Esophagus muscularis mucosa (tissue), 4 donors: ENCODE data around the gene ADGRG1. TPM values are rescaled to one million over a fixed set of nuclear protein-coding genes. Genes with fewer than 3 reads are reported as not detected.
A peak's percentile ranks its signal among the peaks of the same experiment; 100 is the strongest.

Experiments used
- DNase-seq: peaks from one replicate; pipeline ENCODE4 v3.0.0-alpha.2; 2017; ENCODE audit errors: extremely low spot score
- H3K27ac ChIP-seq, 4 donors: fragments of 200-600 bp; sonication (generic); replicated peaks in 1 of 4; 1 replicate in 3 of 4; 2 replicates in 1 of 4; pipeline ENCODE4 v1.5.1; 2016 to 2019; ENCODE audit warnings: mild to moderate bottlenecking in 1 of 4
- H3K27me3 ChIP-seq, 4 donors: fragments of 200-600 bp; sonication (generic); one replicate each; pipeline versions ENCODE4 v1.5.1 to v1.6.0; 2016 to 2019
- H3K36me3 ChIP-seq, 4 donors: fragments of 200-600 bp; sonication (generic); one replicate each; pipeline ENCODE4 v1.5.1; 2016 to 2019
- H3K4me1 ChIP-seq, 4 donors: fragments of 200-600 bp; sonication (generic); one replicate each; pipeline ENCODE4 v1.5.1; 2016 to 2019
- H3K4me3 ChIP-seq, 4 donors: fragments of 200-600 bp; sonication (generic); 1 replicate in 2 of 4; 2 replicates in 2 of 4; pipeline ENCODE4 v1.5.1; 2016 to 2019; ENCODE audit warnings: mild to moderate bottlenecking in 4 of 4, moderate library complexity in 1 of 4
- H3K9me3 ChIP-seq, 4 donors: fragments of 200-600 bp; sonication (generic); 1 replicate in 3 of 4; 2 replicates in 1 of 4; pipeline ENCODE4 v1.5.1; 2016 to 2019
- CTCF ChIP-seq, 3 experiments: fragments of 200-600 bp in 2 of 3; fragments of 450-650 bp in 1 of 3; sonication (generic) in 2 of 3; IDR thresholded peaks; one replicate each; pipeline ENCODE4 v1.5.1; 2017 to 2019; ENCODE audit warnings: antibody characterized with exemption in 3 of 3, mild to moderate bottlenecking in 2 of 3, moderate library complexity in 1 of 3
- EP300 ChIP-seq: sonication (generic); formaldehyde crosslinking; IDR thresholded peaks from one replicate; pipeline ENCODE4 v1.6.1; 2017; ENCODE audit warnings: antibody characterized with exemption
- POLR2A ChIP-seq: fragments of 450-650 bp; IDR thresholded peaks from one replicate; pipeline ENCODE4 v1.6.1; 2017; ENCODE audit warnings: antibody characterized with exemption, moderate library complexity, mild to moderate bottlenecking, low read depth
- POLR2AphosphoS5 ChIP-seq, 2 donors: sonication (generic); formaldehyde crosslinking; IDR thresholded peaks; one replicate each; pipeline ENCODE4 v1.6.1; 2017; ENCODE audit warnings: antibody characterized with exemption in 2 of 2
- WGBS: methylation state at CpG from one replicate; pipeline ENCODE4 v1.1.5; 2018; 5-methylcytosine and 5-hydroxymethylcytosine counted together
- intact Hi-C: fragments of 100-400 bp; cut with DNase I; formaldehyde crosslinking; loops from one replicate; pipeline ENCODE4 v1.15.1; 2023
- total RNA-seq, 4 donors: library from RNA; depleted of rRNA; stranded (reverse); fragments of >200 nt; gene quantifications; one replicate each; pipeline versions ENCODE4 v1.1.0 to v1.2.1, GENCODE V29; 2016

The ADGRG1 gene
- total RNA-seq, 4 donors from 2014 or later = 17.4 to 21.4 (median 19.1) TPM

GRCh38 chr16:57632568-57632967 is 4.1 kb downstream of the ADGRG1 start:
- Histone ChIP-seq H3K27ac (peak overlapping the region in 2 of 4 donors; percentile 15 to 20), H3K4me1 (peaks cover 48 to 65% (median 56%) of the 10 kb centered on the region in 4 donors), H3K4me3 (peak overlapping the region in 1 of 4 donors; percentile 18), H3K27me3 (peaks cover 0 to 77% (median 0%) of the 10 kb centered on the region in 4 donors), H3K36me3 (no peaks in the 10 kb centered on the region), H3K9me3 (no peaks in the 10 kb centered on the region)
- intact Hi-C loops = no loop called here
- no peak for DNase-seq
- TF ChIP-seq POLR2A (no peak), POLR2AphosphoS5 (IDR thresholded peaks at IDR 0.05) (no peak), EP300 (no peak), CTCF (IDR thresholded peaks at IDR 0.05) (no peak)
- whole genome bisulfite sequencing = 59% methylated on average over 6 of the region's 15 CpGs

GRCh38 chr16:57633383-57634064 is 5.1 kb downstream of the ADGRG1 start:
- H3K27ac ChIP-seq = peak overlapping the region; percentile 29 to 52 (median 40)
- no peak for DNase-seq
- H3K4me1 ChIP-seq = peaks cover 46 to 65% (median 56%) of the 10 kb centered on the region in 4 donors
- H3K9me3 ChIP-seq = no peaks in the 10 kb centered on the region
- no peak overlapping the region for H3K4me3 ChIP-seq
- no peak for TF ChIP-seq POLR2AphosphoS5 (IDR thresholded peaks at IDR 0.05)
- peaks cover 0 to 72% (median 0%) of the 10 kb centered on the region in 4 donors for H3K27me3 ChIP-seq
- 81% methylated on average over 8 of the region's 11 CpGs for WGBS
- intact Hi-C loops = no loop called here
- no peaks in the 10 kb centered on the region for H3K36me3 ChIP-seq

GRCh38 chr16:57634171-57634570 is 5.7 kb downstream of the ADGRG1 start:
- WGBS = no CpG with 5 or more reads among the region's 4 CpGs
- no peaks in the 10 kb centered on the region for H3K9me3 ChIP-seq
- no peak for TF ChIP-seq POLR2A
- no peak for TF ChIP-seq POLR2AphosphoS5 (IDR thresholded peaks at IDR 0.05)
- TF ChIP-seq CTCF (IDR thresholded peaks at IDR 0.05) = no peak
- TF ChIP-seq EP300 = no peak
- H3K4me3 ChIP-seq = no peak overlapping the region
- peak overlapping the region; percentile 29 to 52 (median 40) for H3K27ac ChIP-seq
- H3K27me3 ChIP-seq = peaks cover 0 to 70% (median 0%) of the 10 kb centered on the region in 4 donors
- intact Hi-C loops = no loop called here
- no peak for DNase-seq
- no peaks in the 10 kb centered on the region for H3K36me3 ChIP-seq
- peaks cover 48 to 68% (median 60%) of the 10 kb centered on the region in 4 donors for H3K4me1 ChIP-seq

- peaks cover 51 to 77% (median 67%) of the 10 kb centered on the region in 4 donors for H3K4me1 ChIP-seq
- no peaks in the 10 kb centered on the region for H3K36me3 ChIP-seq
- WGBS = 67% methylated on average over 12 of the region's 16 CpGs
- H3K4me3 ChIP-seq = no peak overlapping the region
- TF ChIP-seq CTCF (IDR thresholded peaks at IDR 0.05) (no peak), EP300 (no peak), POLR2A (no peak), POLR2AphosphoS5 (IDR thresholded peaks at IDR 0.05) (no peak)
- intact Hi-C loops = no loop called here
- DNase-seq = no peak
- H3K9me3 ChIP-seq = no peaks in the 10 kb centered on the region
- H3K27ac ChIP-seq = peak overlapping the region; percentile 32 to 67 (median 58)
- H3K27me3 ChIP-seq = peaks cover 0 to 61% (median 0%) of the 10 kb centered on the region in 4 donors
These were observed 7.1 kb downstream of the ADGRG1 start for GRCh38 chr16:57635266-57636097.

- Histone ChIP-seq H3K27me3 (peaks cover 0 to 59% (median 0%) of the 10 kb centered on the region in 4 donors), H3K36me3 (no peaks in the 10 kb centered on the region), H3K4me3 (no peak overlapping the region), H3K27ac (peak overlapping the region; percentile 32 to 67 (median 58)), H3K4me1 (peaks cover 48 to 78% (median 69%) of the 10 kb centered on the region in 4 donors), H3K9me3 (no peaks in the 10 kb centered on the region)
- intact Hi-C loops = no loop called here
- TF ChIP-seq EP300 (no peak), POLR2AphosphoS5 (IDR thresholded peaks at IDR 0.05) (no peak), POLR2A (no peak), CTCF (IDR thresholded peaks at IDR 0.05) (no peak)
- 83% methylated on average over 5 of the region's 5 CpGs for WGBS
- DNase-seq = no peak
These were observed 7.8 kb downstream of the ADGRG1 start for GRCh38 chr16:57636184-57636583.
